ENCODE data around the gene KDM1B. TPM values are rescaled to one million over a fixed set of nuclear protein-coding genes. Genes with fewer than 3 reads are reported as not detected.

The KDM1B gene
- total RNA-seq, 2 donors from 2014 or later = 11.0 to 31.8 TPM

- WGBS = 97% methylated on average over 3 of the region's 3 CpGs
- DNase-seq (ENCODE audit: low spot score) = no peak
- H3K4me1 ChIP-seq (replicated peaks) = no peaks in the 10 kb centered on the region
- no peaks in the 10 kb centered on the region for H3K9me3 ChIP-seq
- intact Hi-C loops (cut with DNase I) = no loop called here
- H3K27me3 ChIP-seq (replicated peaks; ENCODE audit: insufficient read depth) = no peaks in the 10 kb centered on the region
- no peaks in the 10 kb centered on the region for H3K36me3 ChIP-seq
- no peak for TF ChIP-seq POLR2A (IDR thresholded peaks at IDR 0.05)
- TF ChIP-seq CTCF (IDR thresholded peaks at IDR 0.05) = no peak
- TF ChIP-seq POLR2AphosphoS5 (IDR thresholded peaks at IDR 0.05) = no peak
- no peak overlapping the region for H3K4me3 ChIP-seq
- no peak overlapping the region for H3K27ac ChIP-seq
Observed at GRCh38 chr6:18192026-18192425, 36.8 kb downstream of the KDM1B start.

- H3K36me3 ChIP-seq = no peaks in the 10 kb centered on the region
- TF ChIP-seq CTCF (IDR thresholded peaks at IDR 0.05) (no peak), POLR2AphosphoS5 (IDR thresholded peaks at IDR 0.05) (no peak), POLR2A (IDR thresholded peaks at IDR 0.05) (no peak)
- H3K4me3 ChIP-seq = no peak overlapping the region
- H3K9me3 ChIP-seq = no peaks in the 10 kb centered on the region
- H3K4me1 ChIP-seq (replicated peaks) = no peaks in the 10 kb centered on the region
- H3K27me3 ChIP-seq (replicated peaks; ENCODE audit: insufficient read depth) = no peaks in the 10 kb centered on the region
- 84% methylated on average over 6 of the region's 6 CpGs for WGBS
- no peak for DNase-seq (ENCODE audit: low spot score)
- intact Hi-C loops (cut with DNase I) = no loop called here
- no peak overlapping the region for H3K27ac ChIP-seq
Observed at GRCh38 chr6:18203786-18204185, 48.6 kb downstream of the KDM1B start.

GRCh38 chr6:18204691-18205090, 49.5 kb downstream of the KDM1B start:
- Histone ChIP-seq H3K27ac (no peak overlapping the region), H3K36me3 (no peaks in the 10 kb centered on the region), H3K27me3 (replicated peaks; ENCODE audit: insufficient read depth) (no peaks in the 10 kb centered on the region), H3K4me3 (no peak overlapping the region), H3K9me3 (no peaks in the 10 kb centered on the region), H3K4me1 (replicated peaks) (no peaks in the 10 kb centered on the region)
- TF ChIP-seq CTCF (IDR thresholded peaks at IDR 0.05) (no peak), POLR2AphosphoS5 (IDR thresholded peaks at IDR 0.05) (no peak), POLR2A (IDR thresholded peaks at IDR 0.05) (no peak)
- WGBS = 93% methylated on average over 8 of the region's 8 CpGs
- no peak for DNase-seq (ENCODE audit: low spot score)
- intact Hi-C loops (cut with DNase I) = no loop called here

- WGBS = 85% methylated on average over 6 of the region's 6 CpGs
- H3K36me3 ChIP-seq = no peaks in the 10 kb centered on the region
- intact Hi-C loops (cut with DNase I) = no loop called here
- no peak for TF ChIP-seq CTCF (IDR thresholded peaks at IDR 0.05)
- no peak for TF ChIP-seq POLR2A (IDR thresholded peaks at IDR 0.05)
- no peak for TF ChIP-seq POLR2AphosphoS5 (IDR thresholded peaks at IDR 0.05)
- no peaks in the 10 kb centered on the region for H3K4me1 ChIP-seq (replicated peaks)
- H3K27ac ChIP-seq = no peak overlapping the region
- H3K27me3 ChIP-seq (replicated peaks; ENCODE audit: insufficient read depth) = no peaks in the 10 kb centered on the region
- H3K4me3 ChIP-seq = no peak overlapping the region
- no peak for DNase-seq (ENCODE audit: low spot score)
- no peaks in the 10 kb centered on the region for H3K9me3 ChIP-seq
Observed at GRCh38 chr6:18206591-18206990, 51.4 kb downstream of the KDM1B start.

- Histone ChIP-seq H3K36me3 (no peaks in the 10 kb centered on the region), H3K4me3 (no peak overlapping the region), H3K9me3 (no peaks in the 10 kb centered on the region), H3K27me3 (replicated peaks; ENCODE audit: insufficient read depth) (no peaks in the 10 kb centered on the region), H3K27ac (no peak overlapping the region), H3K4me1 (replicated peaks) (no peaks in the 10 kb centered on the region)
- 62% methylated on average over 8 of the region's 8 CpGs for WGBS
- DNase-seq (ENCODE audit: low spot score) = no peak
- TF ChIP-seq POLR2A (IDR thresholded peaks at IDR 0.05) (no peak), POLR2AphosphoS5 (IDR thresholded peaks at IDR 0.05) (no peak), CTCF (IDR thresholded peaks at IDR 0.05) (no peak)
- intact Hi-C loops (cut with DNase I) = no loop called here
Observed at GRCh38 chr6:18207438-18207837, 52.2 kb downstream of the KDM1B start.

Measured in prostate gland (tissue), 2 donors.